Measurements from ENCODE around the gene CLPX. TPM values are rescaled to one million over a fixed set of nuclear protein-coding genes. Genes with fewer than 3 reads are reported as not detected.
"Not testable (repeated sequence)": the region's sequence is repeated elsewhere in the genome, so short reads cannot be mapped to it uniquely, and the experiment has no call there.

The CLPX gene
- total and polyA plus RNA-seq, 7 experiments from 2014 or later, result 33.4 to 56.3 (median 37.0) TPM

- Histone ChIP-seq H3K4me1 (ENCODE audit: control insufficient read depth in 2 of 2, insufficient read depth in 2 of 2, low read length in 2 of 2) (no peaks in the 10 kb centered on the region), H3K4me3 (ENCODE audit: low read length) (no peak overlapping the region), H3K36me3 (ENCODE audit: control insufficient read depth in 2 of 3, insufficient read depth in 3 of 3, low read length in 3 of 3) (no peaks in the 10 kb centered on the region), H3K27ac (ENCODE audit: low read depth, low read length) (no peak overlapping the region), H3K9me3 (ENCODE audit: control insufficient read depth in 2 of 3, low read length in 3 of 3) (no peaks in the 10 kb centered on the region), H3K27me3 (ENCODE audit: control insufficient read depth in 2 of 2, insufficient read depth in 2 of 2, low read length in 2 of 2) (no peaks in the 10 kb centered on the region)
- Mint-ChIP-seq H3K4me1 (peaks cover 0 to 1% (median 0%) of the 10 kb centered on the region in 7 donors), H3K27ac (no peak overlapping the region), H3K27me3 (peaks cover 0 to 8% (median 0%) of the 10 kb centered on the region in 5 donors), H3K4me3 (no peak overlapping the region), H3K9me3 (no peaks in the 10 kb centered on the region), H3K36me3 (no peaks in the 10 kb centered on the region)
- ChIA-PET CTCF (no interaction called here), POLR2A (no interaction called here)
- ATAC-seq (no peak), DNase-seq (no peak)
- intact Hi-C loops (cut with micrococcal nuclease), result no loop called here
These were observed 11.6 kb upstream of the CLPX start for GRCh38 chr15:65196637-65197336.

DNA sequence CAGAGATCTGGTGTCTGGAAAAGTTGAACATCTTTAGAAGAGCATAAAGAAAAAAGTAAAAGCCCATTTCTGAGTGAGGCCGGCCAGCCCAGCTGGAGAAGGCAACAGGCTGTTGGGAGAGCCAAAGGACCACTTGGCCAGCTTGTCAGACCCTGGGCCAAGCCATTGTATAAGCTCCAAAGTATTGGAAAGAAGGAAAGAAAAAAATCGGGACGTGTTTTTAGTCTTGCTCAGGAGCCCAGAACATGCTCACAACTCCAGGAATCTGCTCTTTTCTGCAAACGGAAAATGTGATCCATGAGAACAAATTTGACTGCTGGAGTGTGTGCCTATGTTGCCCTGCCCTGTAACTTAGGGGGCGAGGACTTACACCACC is 10.4 kb upstream of the CLPX start:
- no peaks in the 10 kb centered on the region for H3K27me3 ChIP-seq (ENCODE audit: control insufficient read depth in 2 of 2, insufficient read depth in 2 of 2, low read length in 2 of 2)
- Mint-ChIP-seq H3K27me3 (peaks cover 0 to 4% (median 0%) of the 10 kb centered on the region in 5 donors), H3K4me3 (no peak overlapping the region), H3K36me3 (no peaks in the 10 kb centered on the region), H3K4me1 (no peaks in the 10 kb centered on the region), H3K27ac (no peak overlapping the region), H3K9me3 (no peaks in the 10 kb centered on the region)
- ChIA-PET CTCF (no interaction called here), POLR2A (no interaction called here)
- ATAC-seq (no peak), DNase-seq (no peak)
- no peak overlapping the region for H3K27ac ChIP-seq (ENCODE audit: low read depth, low read length)
- H3K4me3 ChIP-seq (ENCODE audit: low read length), result no peak overlapping the region
- intact Hi-C loops (cut with micrococcal nuclease), result no loop called here
- H3K36me3 ChIP-seq (ENCODE audit: control insufficient read depth in 2 of 3, insufficient read depth in 3 of 3, low read length in 3 of 3), result no peaks in the 10 kb centered on the region
- H3K4me1 ChIP-seq (ENCODE audit: control insufficient read depth in 2 of 2, insufficient read depth in 2 of 2, low read length in 2 of 2), result no peaks in the 10 kb centered on the region
- no peaks in the 10 kb centered on the region for H3K9me3 ChIP-seq (ENCODE audit: control insufficient read depth in 2 of 3, low read length in 3 of 3)

DNA sequence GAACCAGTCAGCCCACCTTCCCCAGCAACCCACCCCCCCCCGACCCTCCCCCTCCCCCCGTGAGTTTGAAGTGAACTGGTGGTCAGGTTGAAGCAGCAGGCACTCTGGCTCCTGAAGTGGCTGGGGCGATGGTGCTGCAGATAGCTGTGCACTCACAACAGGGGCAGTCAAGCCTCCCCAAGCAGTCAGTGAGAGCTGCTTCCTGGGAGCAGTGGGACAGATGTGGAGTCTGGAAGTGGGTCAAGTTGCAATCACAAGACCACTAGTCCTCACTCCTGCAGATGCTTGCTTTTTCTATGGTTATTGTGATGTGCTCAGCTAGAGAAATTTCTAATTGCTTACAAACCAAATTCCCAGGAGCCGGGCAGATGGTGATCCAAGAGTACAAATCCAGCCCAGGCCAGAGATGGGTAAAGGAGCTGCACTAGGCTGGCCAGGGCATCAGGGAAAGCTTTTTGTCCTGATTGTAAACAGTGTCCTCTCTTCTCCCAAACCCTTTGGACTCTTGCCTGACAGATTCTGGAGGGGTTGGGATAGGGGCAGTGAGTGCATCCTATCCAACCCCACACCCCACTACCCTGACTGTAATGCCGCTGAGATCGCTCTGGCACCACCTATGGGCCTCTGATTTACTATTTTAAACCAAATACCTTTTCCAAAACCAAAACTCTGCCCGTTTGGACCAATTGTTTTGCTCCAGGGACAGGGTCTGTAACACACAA is 9.8 kb upstream of the CLPX start:
- H3K4me3 ChIP-seq (ENCODE audit: low read length), result no peak overlapping the region
- ATAC-seq (no peak), DNase-seq (no peak)
- Mint-ChIP-seq H3K27ac (no peak overlapping the region), H3K36me3 (no peaks in the 10 kb centered on the region), H3K4me3 (no peak overlapping the region), H3K4me1 (no peaks in the 10 kb centered on the region), H3K27me3 (no peaks in the 10 kb centered on the region), H3K9me3 (no peaks in the 10 kb centered on the region)
- ChIA-PET POLR2A (interaction anchor here (0.9 kb wide), 1 partner anchor 10 kb away, joined by 3 read pairs; the partner anchor contains the start of gene CLPX), CTCF (no interaction called here)
- H3K27me3 ChIP-seq (ENCODE audit: control insufficient read depth in 2 of 2, insufficient read depth in 2 of 2, low read length in 2 of 2), result no peaks in the 10 kb centered on the region
- no peaks in the 10 kb centered on the region for H3K36me3 ChIP-seq (ENCODE audit: control insufficient read depth in 2 of 3, insufficient read depth in 3 of 3, low read length in 3 of 3)
- intact Hi-C loops (cut with micrococcal nuclease), result no loop called here
- no peak overlapping the region for H3K27ac ChIP-seq (ENCODE audit: low read depth, low read length)
- H3K9me3 ChIP-seq (ENCODE audit: control insufficient read depth in 2 of 3, low read length in 3 of 3), result no peaks in the 10 kb centered on the region
- no peaks in the 10 kb centered on the region for H3K4me1 ChIP-seq (ENCODE audit: control insufficient read depth in 2 of 2, insufficient read depth in 2 of 2, low read length in 2 of 2)

DNA sequence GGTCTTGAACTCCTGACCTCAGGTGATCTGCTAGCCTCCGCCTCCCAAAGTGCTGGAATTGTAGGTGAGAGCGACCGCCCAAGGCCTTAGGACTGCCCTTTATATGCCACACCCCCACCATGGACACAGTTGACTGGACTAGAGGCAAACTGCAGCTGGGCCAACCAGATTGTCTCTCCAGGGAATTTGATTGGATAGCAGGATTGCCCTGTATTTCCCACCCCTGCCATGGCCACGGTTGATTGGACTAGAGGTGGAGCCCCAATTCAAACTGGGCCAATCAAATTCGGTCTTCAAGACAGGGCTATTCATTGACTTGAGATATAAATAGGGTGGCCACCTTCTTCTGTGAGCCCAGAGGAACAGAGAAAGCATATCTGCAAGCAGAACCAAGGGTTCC is 6.9 kb upstream of the CLPX start:
- POLR2A ChIA-PET, result interaction anchor here (0.6 kb wide), 1 partner anchor 70 kb away, joined by 3 read pairs; no protein-coding TSS in a partner anchor

DNA sequence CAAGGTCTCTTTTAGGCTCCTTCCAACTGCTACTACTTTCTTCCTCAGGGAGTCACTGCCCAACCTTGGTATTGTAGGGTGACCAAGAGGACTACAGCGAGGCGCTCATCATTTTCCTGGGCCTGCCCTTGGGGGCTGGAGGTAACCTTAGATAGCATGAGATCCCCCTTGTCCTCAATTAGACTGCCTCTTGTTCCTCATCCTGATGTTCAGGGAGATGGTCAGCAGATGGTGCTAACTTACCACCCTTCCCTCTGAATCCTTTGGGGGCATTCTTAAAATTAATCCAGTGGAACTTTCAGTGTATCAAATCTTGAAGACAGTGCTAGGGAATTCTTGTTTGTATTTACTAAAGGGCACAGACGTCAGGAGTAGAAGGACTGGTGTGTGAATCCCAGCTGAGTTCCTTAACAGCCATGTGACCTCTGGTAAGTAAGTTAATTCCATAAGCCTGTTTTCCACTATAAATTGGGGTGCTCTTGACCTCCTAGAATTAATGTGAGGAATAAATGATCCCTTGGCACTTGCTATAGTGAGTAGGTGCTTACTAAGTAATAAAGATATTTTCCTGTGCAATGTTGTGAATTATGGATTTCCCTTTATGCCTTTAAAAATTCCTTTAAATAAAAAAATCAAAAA is 4.1 kb upstream of the CLPX start:
- peak overlapping the region in 3 of 9 donors; percentile 2 to 59 (median 4) for H3K27ac Mint-ChIP-seq
- Histone ChIP-seq H3K27ac (ENCODE audit: low read depth, low read length) (no peak overlapping the region), H3K27me3 (ENCODE audit: control insufficient read depth in 2 of 2, insufficient read depth in 2 of 2, low read length in 2 of 2) (no peaks in the 10 kb centered on the region), H3K4me3 (ENCODE audit: low read length) (no peak overlapping the region), H3K4me1 (ENCODE audit: control insufficient read depth in 2 of 2, insufficient read depth in 2 of 2, low read length in 2 of 2) (peaks cover 0 to 4% of the 10 kb centered on the region in 2 donors), H3K9me3 (ENCODE audit: control insufficient read depth in 2 of 3, low read length in 3 of 3) (no peaks in the 10 kb centered on the region), H3K36me3 (ENCODE audit: control insufficient read depth in 2 of 3, insufficient read depth in 3 of 3, low read length in 3 of 3) (peaks cover 0 to 8% (median 0%) of the 10 kb centered on the region in 3 experiments)
- H3K4me3 Mint-ChIP-seq, result no peak overlapping the region
- peaks cover 0 to 1% (median 0%) of the 10 kb centered on the region in 5 donors for H3K36me3 Mint-ChIP-seq
- H3K9me3 Mint-ChIP-seq, result peaks cover 0 to 2% (median 0%) of the 10 kb centered on the region in 11 donors
- ChIA-PET CTCF (no interaction called here), POLR2A (interaction anchor here (1.3 kb wide), 1 partner anchor 48 kb away, joined by 3 read pairs; no protein-coding TSS in a partner anchor)
- intact Hi-C loops (cut with micrococcal nuclease), result loop anchor here (1.0 to 10.0 kb wide), 5 partner anchors 108 to 1914 kb away; partner anchors contain the start of genes APH1B (in 1 of the 2) and INTS14 (in 1 of the 2)
- no peaks in the 10 kb centered on the region for H3K27me3 Mint-ChIP-seq
- H3K4me1 Mint-ChIP-seq, result peaks cover 0 to 9% (median 6%) of the 10 kb centered on the region in 7 donors
- ATAC-seq (no peak), DNase-seq (peak in 2 of 9 donors; percentile 10 to 11)

More for the DNA sequence above, 6.9 kb upstream of the CLPX start:
- H3K4me3 ChIP-seq (ENCODE audit: low read length), result no peak overlapping the region
- intact Hi-C loops (cut with micrococcal nuclease), result no loop called here
- no peak overlapping the region for H3K27ac ChIP-seq (ENCODE audit: low read depth, low read length)
- H3K27me3 Mint-ChIP-seq, result no peaks in the 10 kb centered on the region
- ATAC-seq (no peak), DNase-seq (no peak)
- no peaks in the 10 kb centered on the region for H3K36me3 ChIP-seq (ENCODE audit: control insufficient read depth in 2 of 3, insufficient read depth in 3 of 3, low read length in 3 of 3)
- no peaks in the 10 kb centered on the region for H3K4me1 ChIP-seq (ENCODE audit: control insufficient read depth in 2 of 2, insufficient read depth in 2 of 2, low read length in 2 of 2)
- no peaks in the 10 kb centered on the region for H3K27me3 ChIP-seq (ENCODE audit: control insufficient read depth in 2 of 2, insufficient read depth in 2 of 2, low read length in 2 of 2)
- CTCF ChIA-PET, result no interaction called here
- H3K4me1 Mint-ChIP-seq, result peaks cover 0 to 2% (median 0%) of the 10 kb centered on the region in 7 donors
- no peaks in the 10 kb centered on the region for H3K9me3 Mint-ChIP-seq
- no peaks in the 10 kb centered on the region for H3K36me3 Mint-ChIP-seq
- H3K27ac Mint-ChIP-seq, result no peak overlapping the region
- H3K4me3 Mint-ChIP-seq, result no peak overlapping the region
- no peaks in the 10 kb centered on the region for H3K9me3 ChIP-seq (ENCODE audit: control insufficient read depth in 2 of 3, low read length in 3 of 3)

- H3K36me3 ChIP-seq (ENCODE audit: control insufficient read depth in 2 of 3, insufficient read depth in 3 of 3, low read length in 3 of 3); H3K9me3 ChIP-seq (ENCODE audit: control insufficient read depth in 2 of 3, low read length in 3 of 3); DNase-seq; H3K27me3 ChIP-seq (ENCODE audit: control insufficient read depth in 2 of 2, insufficient read depth in 2 of 2, low read length in 2 of 2); H3K4me3 ChIP-seq (ENCODE audit: low read length); ATAC-seq; H3K4me1 ChIP-seq (ENCODE audit: control insufficient read depth in 2 of 2, insufficient read depth in 2 of 2, low read length in 2 of 2); H3K9me3 Mint-ChIP-seq; CTCF ChIA-PET; POLR2A ChIA-PET; H3K27ac ChIP-seq (ENCODE audit: low read depth, low read length); H3K4me3 Mint-ChIP-seq; H3K27me3 Mint-ChIP-seq; H3K27ac Mint-ChIP-seq; H3K36me3 Mint-ChIP-seq: not testable (repeated sequence)
- intact Hi-C loops (cut with micrococcal nuclease), result loop anchor here (5.0 to 10.0 kb wide), 3 partner anchors 199 to 1914 kb away; partner anchors contain the start of genes APH1B (in 1 of the 2) and INTS14 (in 1 of the 2)
- H3K4me1 Mint-ChIP-seq, result peaks cover 7 to 16% (median 13%) of the 10 kb centered on the region in 7 donors
These were observed 3.3 kb upstream of the CLPX start for GRCh38 chr15:65188472-65188871.
